ENCODE measurements around the gene WDTC1. TPM values are rescaled to one million over a fixed set of nuclear protein-coding genes. Genes with fewer than 3 reads are reported as not detected.
"Not testable (repeated sequence)": the region's sequence is repeated elsewhere in the genome, so short reads cannot be mapped to it uniquely, and the experiment has no call there.

The WDTC1 gene
- total RNA-seq, 1 donor from 2014 or later, result 21.8 TPM

GRCh38 chr1:27243665-27244064, 9.2 kb downstream of the WDTC1 start:
- ATAC-seq; DNase-seq (ENCODE audit: low spot score): not testable (repeated sequence)

GRCh38 chr1:27246194-27246593, 11.8 kb downstream of the WDTC1 start:
- DNase-seq (ENCODE audit: low spot score) (no peak), ATAC-seq (no peak)

- ATAC-seq, result no peak
- no peak for DNase-seq (ENCODE audit: low spot score)
Measured at GRCh38 chr1:27253596-27253995, 19.2 kb downstream of the WDTC1 start.

- ATAC-seq (no peak), DNase-seq (ENCODE audit: low spot score) (no peak)
Measured at GRCh38 chr1:27255136-27255535, 20.7 kb downstream of the WDTC1 start.

- ATAC-seq (no peak), DNase-seq (ENCODE audit: low spot score) (no peak)
Measured at GRCh38 chr1:27257155-27257554, 22.7 kb downstream of the WDTC1 start.

GRCh38 chr1:27258598-27258997, 24.2 kb downstream of the WDTC1 start:
- DNase-seq (ENCODE audit: low spot score), result no peak
- no peak for ATAC-seq

GRCh38 chr1:27267153-27267552, 32.7 kb downstream of the WDTC1 start:
- ATAC-seq, result no peak

GRCh38 chr1:27269276-27269675, 34.8 kb downstream of the WDTC1 start:
- DNase-seq (ENCODE audit: low spot score) (no peak), ATAC-seq (no peak)

More at GRCh38 chr1:27267153-27267552, 32.7 kb downstream of the WDTC1 start:
- DNase-seq (ENCODE audit: low spot score), result no peak

- ATAC-seq (no peak), DNase-seq (ENCODE audit: low spot score) (no peak)
Measured at GRCh38 chr1:27274204-27274603, 39.8 kb downstream of the WDTC1 start.

- no peak for DNase-seq (ENCODE audit: low spot score)
- no peak for ATAC-seq
Measured at GRCh38 chr1:27275696-27276095, 41.3 kb downstream of the WDTC1 start.

- DNase-seq (ENCODE audit: low spot score) (peak; percentile 73), ATAC-seq (peak; percentile 98)
Measured at GRCh38 chr1:27284425-27285273, 50.2 kb downstream of the WDTC1 start.

- ATAC-seq, result no peak
- DNase-seq (ENCODE audit: low spot score), result no peak
Measured at GRCh38 chr1:27285274-27285660, 50.8 kb downstream of the WDTC1 start.

- DNase-seq (ENCODE audit: low spot score); ATAC-seq: not testable (repeated sequence)
Measured at GRCh38 chr1:27285821-27286220, 51.4 kb downstream of the WDTC1 start.

GRCh38 chr1:27289125-27289524, 54.7 kb downstream of the WDTC1 start:
- DNase-seq (ENCODE audit: low spot score); ATAC-seq: not testable (repeated sequence)

GRCh38 chr1:27290581-27290980, 56.1 kb downstream of the WDTC1 start:
- no peak for ATAC-seq
- DNase-seq (ENCODE audit: low spot score), result no peak

- ATAC-seq (no peak), DNase-seq (ENCODE audit: low spot score) (peak; percentile 35)
Measured at GRCh38 chr1:27292106-27292505, 57.7 kb downstream of the WDTC1 start.

- ATAC-seq (no peak), DNase-seq (ENCODE audit: low spot score) (peak; percentile 11)
Measured at GRCh38 chr1:27293915-27294314, 59.5 kb downstream of the WDTC1 start.

- peak; percentile 59 for DNase-seq (ENCODE audit: low spot score)
Measured at GRCh38 chr1:27296773-27297291, 62.4 kb downstream of the WDTC1 start.

GRCh38 chr1:27297903-27298302, 63.5 kb downstream of the WDTC1 start:
- ATAC-seq (no peak), DNase-seq (ENCODE audit: low spot score) (no peak)

More at GRCh38 chr1:27296773-27297291, 62.4 kb downstream of the WDTC1 start:
- peak; percentile 68 for ATAC-seq

- ATAC-seq (no peak), DNase-seq (ENCODE audit: low spot score) (no peak)
Measured at GRCh38 chr1:27298632-27299384, 64.4 kb downstream of the WDTC1 start.

- no peak for DNase-seq (ENCODE audit: low spot score)
- peak; percentile 5 for ATAC-seq
Measured at GRCh38 chr1:27299385-27300271, 65.2 kb downstream of the WDTC1 start.
